ENCODE results near the gene CLEC16A.
A peak's percentile ranks its signal among the peaks of the same experiment; 100 is the strongest.
"Not testable (repeated sequence)": the region's sequence is repeated elsewhere in the genome, so short reads cannot be mapped to it uniquely, and the experiment has no call there.

The CLEC16A gene

GRCh38 chr16:10939649-10940234 is 4.6 kb upstream of the CLEC16A start:
- DNase-seq = no peak

GRCh38 chr16:10940501-10941079 is 3.8 kb upstream of the CLEC16A start:
- no peak for DNase-seq

- no peak for DNase-seq
Measured at GRCh38 chr16:10941127-10941933, 3.0 kb upstream of the CLEC16A start.

- not testable (repeated sequence) for DNase-seq
Measured at GRCh38 chr16:10941935-10942351, 2.4 kb upstream of the CLEC16A start.

GRCh38 chr16:10942352-10943063 is 1.9 kb upstream of the CLEC16A start, which contains the start of gene DEXI:
Gene DEXI (minus strand): TSS chr16:10942468. CDS start chr16:10942005, 463 bp downstream.
- DNase-seq = peak; percentile 94 to 95

GRCh38 chr16:10943064-10943353 is 1.4 kb upstream of the CLEC16A start:
- DNase-seq = no peak

GRCh38 chr16:10945065-10945787 is 862 bp downstream of the CLEC16A start:
- no peak for DNase-seq

- DNase-seq = no peak
Measured at GRCh38 chr16:10946308-10946707, 1.9 kb downstream of the CLEC16A start.

GRCh38 chr16:10947211-10947787 is 2.9 kb downstream of the CLEC16A start:
- DNase-seq = no peak

- DNase-seq = peak in 1 of 2 experiments; percentile 38
Measured at GRCh38 chr16:10949424-10949970, 5.1 kb downstream of the CLEC16A start.

GRCh38 chr16:10950393-10950792 is 6.0 kb downstream of the CLEC16A start:
- DNase-seq = no peak

GRCh38 chr16:10951026-10951425 is 6.7 kb downstream of the CLEC16A start:
- DNase-seq = no peak

GRCh38 chr16:10954903-10955302 is 10.5 kb downstream of the CLEC16A start:
- DNase-seq = no peak

GRCh38 chr16:10957771-10958482 is 13.6 kb downstream of the CLEC16A start:
- DNase-seq = no peak

- no peak for DNase-seq
Measured at GRCh38 chr16:10959161-10959560, 14.8 kb downstream of the CLEC16A start.

GRCh38 chr16:10961231-10961630 is 16.9 kb downstream of the CLEC16A start:
- no peak for DNase-seq

- DNase-seq = peak; percentile 72 to 84
Measured at GRCh38 chr16:10964039-10964890, 19.9 kb downstream of the CLEC16A start.

- peak; percentile 40 to 75 for DNase-seq
Measured at GRCh38 chr16:10964891-10965326, 20.5 kb downstream of the CLEC16A start.

- DNase-seq = no peak
Measured at GRCh38 chr16:10965440-10966061, 21.2 kb downstream of the CLEC16A start.

- DNase-seq = no peak
Measured at GRCh38 chr16:10966129-10966528, 21.8 kb downstream of the CLEC16A start.
